ENCODE data around the gene RPL10. TPM values are rescaled to one million over a fixed set of nuclear protein-coding genes. Genes with fewer than 3 reads are reported as not detected.

The RPL10 gene
- total RNA-seq, 1 experiment from 2014 or later, result 3,401 TPM

- Histone ChIP-seq H3K27ac (ENCODE audit: low read length) (no peak overlapping the region), H3K79me2 (ENCODE audit: low read length) (peaks cover 16% of the 10 kb centered on the region), H4K20me1 (ENCODE audit: low read length) (peaks cover 33% of the 10 kb centered on the region), H2AFZ (ENCODE audit: low read length) (no peak overlapping the region), H3K4me1 (ENCODE audit: insufficient read depth, low read length) (no peaks in the 10 kb centered on the region), H3K9ac (ENCODE audit: low read length) (no peak overlapping the region), H3K4me3 (ENCODE audit: low read length) (no peak overlapping the region), H3F3A (ENCODE audit: low read length, unreplicated experiment) (no peaks in the 10 kb centered on the region), H3K9me3 (ENCODE audit: low read length) (no peaks in the 10 kb centered on the region), H3K27me3 (ENCODE audit: low read length) (no peaks in the 10 kb centered on the region), H3K4me2 (ENCODE audit: low read length) (no peak overlapping the region), H3K36me3 (ENCODE audit: low read depth, low read length) (peaks cover 80% of the 10 kb centered on the region), H3K9me2 (replicated peaks; ENCODE audit: low read length) (no peaks in the 10 kb centered on the region)
- DNase-seq, result no peak
- TF ChIP-seq EZH2 (IDR thresholded peaks at IDR 0.05; ENCODE audit: low read length, unreplicated experiment), result no peak
- no peak for TF ChIP-seq CTCF (conservative IDR thresholded peaks at IDR 0.05; ENCODE audit: low read depth, low read length)
- no peak for ATAC-seq
- POLR2A ChIA-PET (ENCODE audit: unreplicated experiment), result interaction anchor here (0.5 kb wide), 2 partner anchors 12 to 14 kb away, joined by 3 to 5 read pairs; no protein-coding TSS in a partner anchor
- intact Hi-C loops (cut with micrococcal nuclease), result no loop called here
- BruUV-seq (replicated peaks), result no TSS peak
- CTCF ChIA-PET, result no interaction called here
Measured at GRCh38 chrX:154357205-154357604, 41.0 kb upstream of the RPL10 start.

- ChIA-PET POLR2A (ENCODE audit: unreplicated experiment) (no interaction called here), CTCF (no interaction called here)
- H3K4me3 ChIP-seq (ENCODE audit: low read length), result no peak overlapping the region
- H3K9ac ChIP-seq (ENCODE audit: low read length), result no peak overlapping the region
- H3K36me3 ChIP-seq (ENCODE audit: low read depth, low read length), result peaks cover 80% of the 10 kb centered on the region
- peaks cover 33% of the 10 kb centered on the region for H4K20me1 ChIP-seq (ENCODE audit: low read length)
- H3K4me1 ChIP-seq (ENCODE audit: insufficient read depth, low read length), result no peaks in the 10 kb centered on the region
- no peak for ATAC-seq
- intact Hi-C loops (cut with micrococcal nuclease), result no loop called here
- no peak overlapping the region for H3K27ac ChIP-seq (ENCODE audit: low read length)
- no peak overlapping the region for H3K4me2 ChIP-seq (ENCODE audit: low read length)
- no peak overlapping the region for H2AFZ ChIP-seq (ENCODE audit: low read length)
- H3K9me2 ChIP-seq (replicated peaks; ENCODE audit: low read length), result no peaks in the 10 kb centered on the region
- TF ChIP-seq EZH2phosphoT487 (IDR thresholded peaks at IDR 0.05; ENCODE audit: borderline replicate concordance, low read length) (no peak), EZH2 (IDR thresholded peaks at IDR 0.05; ENCODE audit: low read length, unreplicated experiment) (no peak), CTCF (conservative IDR thresholded peaks at IDR 0.05; ENCODE audit: low read depth, low read length) (no peak)
- no peaks in the 10 kb centered on the region for H3K9me3 ChIP-seq (ENCODE audit: low read length)
- peaks cover 24% of the 10 kb centered on the region for H3K79me2 ChIP-seq (ENCODE audit: low read length)
- H3F3A ChIP-seq (ENCODE audit: low read length, unreplicated experiment), result no peaks in the 10 kb centered on the region
- DNase-seq, result no peak
- no TSS peak for BruUV-seq (replicated peaks)
- no peaks in the 10 kb centered on the region for H3K27me3 ChIP-seq (ENCODE audit: low read length)
Measured at GRCh38 chrX:154358011-154358410, 40.2 kb upstream of the RPL10 start.

- intact Hi-C loops (cut with micrococcal nuclease), result no loop called here
- BruUV-seq (replicated peaks), result no TSS peak
- no peaks in the 10 kb centered on the region for H3K4me1 ChIP-seq (ENCODE audit: insufficient read depth, low read length)
- H2AFZ ChIP-seq (ENCODE audit: low read length), result no peak overlapping the region
- DNase-seq (no peak), ATAC-seq (no peak)
- CTCF ChIA-PET, result no interaction called here
- peaks cover 34% of the 10 kb centered on the region for H4K20me1 ChIP-seq (ENCODE audit: low read length)
- H3K4me2 ChIP-seq (ENCODE audit: low read length), result no peak overlapping the region
- no peak overlapping the region for H3K4me3 ChIP-seq (ENCODE audit: low read length)
- no peak overlapping the region for H3K9ac ChIP-seq (ENCODE audit: low read length)
- peaks cover 25% of the 10 kb centered on the region for H3K79me2 ChIP-seq (ENCODE audit: low read length)
- peaks cover 75% of the 10 kb centered on the region for H3K36me3 ChIP-seq (ENCODE audit: low read depth, low read length)
- no peaks in the 10 kb centered on the region for H3K9me2 ChIP-seq (replicated peaks; ENCODE audit: low read length)
- POLR2A ChIA-PET (ENCODE audit: unreplicated experiment), result no interaction called here
- no peak overlapping the region for H3K27ac ChIP-seq (ENCODE audit: low read length)
- no peaks in the 10 kb centered on the region for H3F3A ChIP-seq (ENCODE audit: low read length, unreplicated experiment)
- H3K27me3 ChIP-seq (ENCODE audit: low read length), result no peaks in the 10 kb centered on the region
- H3K9me3 ChIP-seq (ENCODE audit: low read length), result no peaks in the 10 kb centered on the region
- TF ChIP-seq EZH2 (IDR thresholded peaks at IDR 0.05; ENCODE audit: low read length, unreplicated experiment) (no peak), EZH2phosphoT487 (IDR thresholded peaks at IDR 0.05; ENCODE audit: borderline replicate concordance, low read length) (no peak), CTCF (conservative IDR thresholded peaks at IDR 0.05; ENCODE audit: low read depth, low read length) (no peak)
Measured at GRCh38 chrX:154358829-154359228, 39.3 kb upstream of the RPL10 start.

All from PC-3 (cell line).